Raji (cell line): ENCODE measurements around the gene NDUFS8.
A peak's percentile ranks its signal among the peaks of the same experiment; 100 is the strongest.

Experiments used
- POLR2A ChIP-seq: IDR thresholded peaks from 2 replicates; pipeline ENCODE4 v1.6.1; 2011; ENCODE audit warnings: low read depth, low read length, control low read depth; ENCODE audit not compliant: insufficient read depth

NDUFS8 gene

DNA sequence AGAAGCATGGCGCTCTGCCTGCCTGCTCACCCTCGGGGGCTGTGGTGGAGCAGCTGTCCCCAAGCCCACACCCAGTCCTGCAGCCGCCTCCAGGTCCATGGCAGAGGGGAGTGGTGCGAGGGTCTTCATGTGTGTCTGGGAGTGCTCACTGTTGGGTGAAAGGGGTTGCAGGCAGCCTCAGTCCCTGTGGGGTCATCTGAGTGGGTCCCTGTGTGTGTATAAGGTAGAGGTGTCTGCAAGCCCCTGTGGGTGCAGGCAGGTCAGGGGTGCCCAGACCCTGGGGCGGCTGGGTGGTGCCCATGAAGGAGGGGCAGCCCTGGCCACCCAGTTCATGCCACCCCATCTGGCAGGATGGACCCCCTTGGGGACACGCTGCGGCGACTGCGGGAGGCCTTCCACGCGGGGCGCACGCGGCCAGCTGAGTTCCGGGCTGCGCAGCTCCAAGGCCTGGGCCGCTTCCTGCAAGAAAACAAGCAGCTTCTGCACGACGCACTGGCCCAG, 15.5 kb upstream of the NDUFS8 start:
- TF ChIP-seq POLR2A = no peak

DNA sequence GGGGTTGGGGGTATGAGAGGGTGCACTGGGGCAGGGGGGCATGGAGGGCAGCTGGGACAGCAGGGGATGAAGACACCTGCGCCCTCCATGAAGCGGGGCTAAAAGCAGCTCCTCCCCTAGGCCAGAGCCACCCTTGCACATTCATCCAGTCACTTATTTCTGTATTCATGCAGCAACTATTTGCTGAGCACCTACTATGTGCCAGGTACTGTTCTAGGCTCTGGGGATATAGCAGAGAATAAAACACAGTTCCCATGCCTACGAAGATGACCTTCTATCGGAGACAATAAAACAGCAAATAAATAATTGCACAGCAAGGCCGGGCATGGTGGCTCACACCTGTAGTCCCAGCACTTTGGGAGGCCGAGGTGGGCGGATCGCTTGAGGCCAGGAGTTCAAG, 15.0 kb upstream of the NDUFS8 start:
- TF ChIP-seq POLR2A = no peak

DNA sequence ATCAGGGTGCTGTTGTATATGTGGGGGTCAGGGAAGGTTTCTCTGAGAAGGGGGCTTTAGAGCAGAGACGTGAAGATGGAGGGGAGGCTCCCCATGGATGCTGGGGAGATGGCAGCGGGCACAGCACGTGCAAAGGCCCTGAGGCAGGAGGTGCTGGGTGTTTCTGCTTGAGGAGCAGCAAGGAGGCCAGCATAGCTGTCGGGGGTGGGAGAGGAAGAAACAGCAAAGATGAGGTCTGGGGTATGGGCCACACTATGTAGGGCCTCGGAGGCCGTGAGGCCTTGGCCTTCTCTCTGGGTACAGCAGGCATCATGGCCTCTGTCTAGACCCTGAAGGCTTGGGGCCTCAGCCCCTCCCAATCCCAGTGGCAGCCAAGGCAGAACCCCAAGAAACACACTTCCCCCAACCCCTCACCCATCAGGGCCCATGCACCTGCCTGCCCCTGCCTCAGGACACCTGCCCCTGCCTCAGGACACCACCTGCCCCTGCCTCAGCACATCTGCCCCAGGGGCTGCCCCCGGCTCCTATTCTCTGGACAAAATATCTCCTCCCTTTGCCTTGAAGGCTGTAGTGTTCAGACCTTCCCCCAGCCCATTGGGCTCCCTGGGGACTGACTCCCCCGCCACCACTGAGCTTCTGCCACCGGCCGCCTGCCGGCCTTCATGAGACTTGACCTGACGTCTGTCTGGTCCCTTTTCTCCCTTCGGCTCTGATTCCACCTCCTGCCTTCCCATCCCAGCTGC, 14.1 kb upstream of the NDUFS8 start:
- TF ChIP-seq POLR2A = no peak

DNA sequence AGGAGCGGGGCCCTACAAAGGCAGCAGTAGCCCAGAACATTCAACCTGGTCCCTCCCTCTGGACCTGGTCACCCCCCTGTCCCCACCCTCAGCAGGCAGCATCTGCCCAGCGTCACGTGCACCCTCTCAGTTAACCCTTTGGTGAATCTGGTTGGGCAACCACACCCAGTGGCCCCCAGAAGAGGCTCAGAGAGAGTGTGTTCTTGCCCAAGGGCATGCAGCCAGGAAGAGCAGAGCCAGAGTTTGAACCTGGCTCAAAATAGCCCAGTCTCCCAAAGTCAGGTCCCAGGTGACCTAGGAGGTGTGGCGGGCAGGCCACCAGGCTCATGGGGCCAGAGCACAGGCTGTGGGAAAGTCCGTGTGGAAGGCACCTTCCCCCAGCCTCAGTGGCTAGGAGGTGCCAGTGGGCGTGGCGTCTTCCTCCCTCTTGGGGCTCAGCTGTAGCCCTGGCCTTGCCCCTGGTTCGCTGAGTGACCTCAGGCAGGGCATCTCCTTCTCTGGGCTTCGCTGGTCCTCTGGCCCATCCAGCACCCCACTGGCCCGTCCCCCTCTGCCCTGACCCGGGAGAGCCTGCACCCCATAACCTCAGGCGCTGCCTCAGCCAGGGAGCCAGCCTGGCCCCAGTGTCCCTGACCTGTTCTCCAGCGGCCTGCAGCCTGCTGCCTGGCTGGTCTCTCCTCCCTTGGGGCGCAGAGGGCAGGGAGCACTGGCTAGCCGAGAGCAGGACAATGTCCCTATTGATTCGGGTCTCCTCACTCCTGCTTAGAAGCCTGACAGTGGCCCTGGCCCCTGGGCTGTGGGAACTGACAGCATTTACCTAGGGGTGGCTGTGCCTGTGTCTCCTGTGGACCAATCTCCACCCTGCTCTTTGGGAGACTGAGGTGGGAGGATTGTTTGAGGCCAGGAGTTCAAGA, 13.3 kb upstream of the NDUFS8 start:
- no peak for TF ChIP-seq POLR2A

DNA sequence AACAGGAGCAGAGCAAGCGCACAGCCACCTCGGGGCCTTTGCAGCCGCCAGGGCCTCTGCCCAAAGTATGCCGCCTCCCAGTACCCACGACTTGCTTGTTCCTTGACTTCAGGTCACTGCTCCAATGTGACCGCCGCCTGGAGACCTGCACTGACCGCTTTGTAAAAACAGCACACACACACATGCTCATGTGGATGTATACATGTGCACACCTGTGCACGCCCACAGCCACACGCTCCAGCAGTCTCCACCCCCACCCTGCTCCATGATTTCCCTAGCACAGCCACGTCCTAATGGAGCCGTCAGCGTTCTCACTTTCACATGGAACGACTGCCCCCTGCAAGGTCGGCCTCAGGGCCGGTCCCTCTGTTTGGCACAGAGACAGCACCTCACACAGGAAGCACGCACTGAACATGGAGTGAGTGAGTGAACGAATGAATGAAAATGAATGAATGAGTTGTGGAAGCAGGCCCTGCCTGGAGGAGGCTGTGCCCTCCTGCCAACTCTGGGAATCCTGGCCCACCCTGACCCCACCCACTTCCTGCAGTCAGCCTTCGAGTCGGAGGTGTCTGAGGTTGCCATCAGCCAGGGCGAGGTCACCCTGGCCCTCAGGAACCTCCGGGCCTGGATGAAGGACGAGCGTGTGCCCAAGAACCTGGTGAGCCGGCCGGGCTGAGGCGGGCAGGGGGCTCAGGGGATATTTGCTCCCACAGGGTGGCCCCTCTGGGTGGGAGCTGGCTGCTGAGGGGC, 12.3 kb upstream of the NDUFS8 start:
- TF ChIP-seq POLR2A = no peak

DNA sequence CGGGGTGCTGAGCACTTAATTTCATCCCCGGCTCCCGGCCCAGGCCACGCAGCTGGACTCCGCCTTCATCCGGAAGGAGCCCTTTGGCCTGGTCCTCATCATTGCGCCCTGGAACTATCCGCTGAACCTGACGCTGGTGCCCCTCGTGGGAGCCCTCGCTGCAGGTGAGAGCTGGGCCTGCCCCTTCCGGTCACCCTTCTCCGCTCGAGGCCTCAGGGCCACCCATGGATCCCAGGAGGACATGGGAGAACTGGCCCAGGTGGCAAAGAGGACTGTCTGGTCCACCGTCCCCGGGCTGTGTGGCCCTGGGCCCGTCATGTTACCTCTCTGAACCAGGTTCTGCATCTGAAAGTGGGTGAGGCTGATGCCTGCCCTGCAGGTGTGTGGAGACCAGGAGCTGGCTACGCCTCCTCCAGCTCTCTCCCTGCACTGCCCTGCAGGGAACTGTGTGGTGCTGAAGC, 11.7 kb upstream of the NDUFS8 start:
- no peak for TF ChIP-seq POLR2A

DNA sequence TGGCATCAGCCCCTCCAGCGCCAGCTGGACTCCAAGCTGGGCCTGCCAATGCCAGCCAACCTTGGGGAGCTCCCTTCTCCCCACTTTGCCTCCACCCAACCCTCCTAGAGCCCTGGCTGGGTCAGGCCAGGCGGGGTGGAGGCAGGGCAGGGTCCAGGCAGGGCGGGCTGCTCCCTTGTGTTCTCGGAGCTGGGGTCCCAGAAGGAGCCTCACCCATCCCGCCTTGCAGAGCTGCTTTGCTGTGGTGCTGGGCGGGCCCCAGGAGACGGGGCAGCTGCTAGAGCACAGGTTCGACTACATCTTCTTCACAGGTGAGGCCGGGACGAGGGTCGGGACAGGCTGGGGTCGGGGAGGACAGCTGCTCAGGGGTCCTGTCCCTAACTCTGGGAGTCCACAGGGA, 11.0 kb upstream of the NDUFS8 start:
- TF ChIP-seq POLR2A = no peak

DNA sequence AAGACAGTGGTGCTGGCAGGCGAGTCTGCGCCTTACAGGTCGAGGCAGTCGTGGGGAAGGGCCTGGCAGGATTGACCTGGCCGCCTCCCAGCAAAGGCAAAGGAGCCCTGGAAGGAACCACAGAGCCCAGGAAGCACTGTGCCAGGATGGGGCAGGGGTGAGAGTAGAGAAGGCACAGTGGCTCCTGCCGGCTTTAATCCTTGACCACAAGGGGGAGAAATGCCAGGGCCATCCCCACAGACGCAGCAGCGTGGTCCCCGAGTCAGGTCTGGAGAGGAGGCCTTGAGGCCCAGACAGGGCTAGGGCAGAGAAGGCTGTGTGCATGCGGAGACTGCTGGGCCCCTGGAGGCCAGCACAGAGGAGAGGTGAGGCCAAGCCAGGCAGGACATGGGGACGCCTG, 9.9 kb upstream of the NDUFS8 start:
- TF ChIP-seq POLR2A = 0 out of 2 replicates have a peak, but pooled peaks have one; percentile 5

DNA sequence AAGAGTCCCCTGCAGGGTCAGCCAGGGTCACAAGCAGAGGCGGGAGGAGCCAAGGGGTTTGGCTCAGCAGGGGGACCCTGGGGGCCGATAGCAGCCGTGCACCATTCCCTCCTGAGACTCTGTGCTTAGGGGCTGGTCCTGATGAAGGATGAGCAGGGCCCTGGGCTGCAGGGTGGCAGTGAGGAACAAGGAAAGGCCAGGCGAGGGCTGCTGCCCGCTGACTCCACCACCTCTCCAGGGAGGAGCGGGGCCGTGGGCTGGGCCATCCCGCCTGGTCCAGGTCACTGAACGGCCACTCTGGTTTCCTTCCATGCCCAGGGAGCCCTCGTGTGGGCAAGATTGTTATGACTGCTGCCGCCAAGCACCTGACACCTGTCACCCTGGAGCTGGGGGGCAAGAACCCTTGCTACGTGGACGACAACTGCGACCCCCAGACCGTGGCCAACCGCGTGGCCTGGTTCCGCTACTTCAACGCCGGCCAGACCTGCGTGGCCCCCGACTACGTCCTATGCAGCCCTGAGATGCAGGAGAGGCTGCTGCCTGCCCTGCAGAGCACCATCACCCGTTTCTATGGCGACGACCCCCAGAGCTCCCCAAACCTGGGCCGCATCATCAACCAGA, 9.2 kb upstream of the NDUFS8 start:
- no peak for TF ChIP-seq POLR2A

DNA sequence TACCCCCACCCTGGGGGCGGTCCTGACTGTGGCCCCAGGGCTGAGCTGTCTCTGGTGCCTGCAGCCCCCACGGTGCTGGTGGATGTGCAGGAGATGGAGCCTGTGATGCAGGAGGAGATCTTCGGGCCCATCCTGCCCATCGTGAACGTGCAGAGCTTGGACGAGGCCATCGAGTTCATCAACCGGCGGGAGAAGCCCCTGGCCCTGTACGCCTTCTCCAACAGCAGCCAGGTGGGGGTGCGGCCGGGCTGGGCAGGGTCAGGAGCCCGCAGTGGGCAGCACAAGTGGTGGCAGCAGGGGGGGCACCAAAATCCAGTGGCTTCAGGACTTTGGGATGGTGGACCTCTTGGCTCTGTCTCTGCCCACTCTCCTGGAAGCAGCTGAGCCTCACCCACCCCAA, 8.0 kb upstream of the NDUFS8 start:
- TF ChIP-seq POLR2A = 0 out of 2 replicates have a peak, but pooled peaks have one; percentile 16

DNA sequence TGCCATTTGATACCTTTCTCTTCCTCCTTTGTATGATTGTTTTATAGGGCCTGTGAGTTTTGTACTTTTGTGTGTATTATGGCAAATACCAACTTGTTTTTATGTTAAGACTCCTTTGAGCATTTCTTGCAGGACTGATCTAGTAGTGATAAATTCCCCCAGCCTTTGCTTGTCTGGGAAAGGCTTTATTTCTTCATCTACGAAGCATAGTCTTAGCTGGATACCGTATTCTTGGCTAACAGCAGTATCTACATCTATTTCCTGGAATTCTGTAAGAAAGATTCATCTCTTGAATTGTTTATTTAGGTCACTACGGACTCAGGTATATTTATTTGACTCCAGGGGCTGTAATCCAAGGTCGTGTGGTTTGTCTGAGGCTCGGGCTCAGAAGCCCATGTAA, 6.0 kb upstream of the NDUFS8 start:
- TF ChIP-seq POLR2A = no peak

DNA sequence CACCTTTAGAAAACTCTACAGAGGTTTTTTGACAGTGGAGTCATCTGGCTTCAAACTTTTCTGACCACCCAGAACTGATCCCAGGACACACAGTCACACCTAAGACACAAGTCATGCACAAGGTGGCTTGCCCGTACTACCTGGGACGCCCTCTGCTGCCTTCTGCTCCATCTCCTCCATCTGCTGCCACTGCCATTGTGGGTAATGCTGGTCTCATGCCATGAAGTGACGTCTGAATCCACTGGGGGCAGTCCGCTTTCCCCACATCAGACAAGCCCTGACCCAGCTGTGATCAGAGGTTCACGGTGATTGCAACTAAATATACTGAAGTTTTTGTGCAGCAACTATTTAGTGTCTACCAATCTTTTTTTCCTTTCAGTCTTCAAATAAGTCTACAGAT, 5.4 kb upstream of the NDUFS8 start:
- TF ChIP-seq POLR2A = no peak

DNA sequence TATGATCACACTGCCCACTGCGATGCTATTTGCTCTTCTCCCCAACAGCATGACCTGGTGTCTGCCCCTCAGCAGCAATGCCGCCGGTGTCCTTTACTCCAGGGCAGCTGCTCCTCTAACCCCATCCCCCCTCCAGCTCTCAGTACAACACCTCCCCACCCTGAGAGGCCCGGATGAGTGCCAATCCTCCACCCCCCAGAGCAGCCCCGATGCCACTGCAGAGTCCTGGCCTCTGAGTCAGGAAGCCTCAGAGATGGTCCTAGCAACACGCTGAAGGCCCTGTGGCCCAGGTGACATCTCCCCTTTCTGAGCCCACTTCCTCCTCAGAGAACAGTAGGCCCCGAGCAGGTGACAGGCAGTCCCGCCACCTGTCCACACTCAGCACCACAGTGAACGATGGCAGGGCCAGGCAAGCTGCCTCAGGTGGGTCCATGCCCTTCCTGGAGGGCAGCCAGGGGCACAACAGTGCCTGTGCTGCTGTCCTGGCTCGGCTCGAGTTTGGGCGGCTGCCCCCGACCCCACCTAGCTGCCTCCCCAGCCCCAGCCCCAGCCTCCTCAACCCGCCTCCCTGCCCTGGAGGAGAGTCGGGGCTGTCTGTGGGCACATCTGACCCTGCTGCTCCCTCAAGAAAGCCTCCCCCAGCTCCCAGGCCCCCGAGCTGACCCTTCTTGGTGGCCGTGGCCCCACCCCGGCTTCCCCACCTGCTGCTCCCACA, 3.9 kb upstream of the NDUFS8 start:
- TF ChIP-seq POLR2A = no peak

DNA sequence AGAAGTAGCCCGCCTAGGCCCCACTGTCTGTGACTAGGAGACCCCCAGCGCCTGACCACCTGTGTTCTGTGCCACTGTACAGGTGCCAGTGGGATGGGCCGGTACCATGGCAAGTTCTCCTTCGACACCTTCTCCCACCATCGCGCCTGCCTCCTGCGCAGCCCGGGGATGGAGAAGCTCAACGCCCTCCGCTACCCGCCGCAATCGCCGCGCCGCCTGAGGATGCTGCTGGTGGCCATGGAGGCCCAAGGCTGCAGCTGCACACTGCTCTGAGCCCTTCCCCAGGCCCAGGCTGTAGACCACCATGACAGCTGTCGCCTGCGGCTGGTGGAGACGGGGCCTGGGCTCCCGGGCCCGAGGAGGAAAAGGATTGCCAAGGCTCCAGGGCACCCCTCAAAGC, 2.8 kb upstream of the NDUFS8 start:
- TF ChIP-seq POLR2A = no peak; the same call in 1 of the 2 replicates
